Activated B cell treated with CpG ODN at 0.5 μM for 24 hours (primary cell): ENCODE data around the gene VSX2. TPM values are rescaled to one million over a fixed set of nuclear protein-coding genes. Genes with fewer than 3 reads are reported as not detected.

Source experiments
- ATAC-seq: fragments of 200-7000 bp; cut with Tn5 transposase; one replicate; pipeline ENCODE4 v1.10.0; 2021; ENCODE audit warnings: low read depth, mild to moderate bottlenecking, moderate library complexity
- CTCF ChIA-PET: fragments of 350-600 bp; sonication (Branson Sonifier 250); formaldehyde crosslinking; loops from one replicate; lab custom pipeline; 2021; ENCODE audit warnings: antibody characterized with exemption; lab: Charles Lee
- POLR2A ChIA-PET: fragments of 350-600 bp; sonication (Branson Sonifier 250); formaldehyde crosslinking; loops from one replicate; lab custom pipeline; 2021; ENCODE audit warnings: antibody characterized with exemption; lab: Charles Lee
- DNase-seq: peaks from one replicate; pipeline ENCODE4 v3.0.0; 2022
- H3K27ac Mint-ChIP-seq: one replicate; pipeline ENCODE4 v1.8.0; 2020; ENCODE audit warnings: mixed read lengths
- H3K27me3 Mint-ChIP-seq: one replicate; pipeline ENCODE4 v1.8.0; 2021; ENCODE audit warnings: mixed read lengths
- H3K36me3 Mint-ChIP-seq: one replicate; pipeline ENCODE4 v1.8.0; 2021; ENCODE audit warnings: low read depth, mixed read lengths
- H3K4me1 Mint-ChIP-seq: one replicate; pipeline ENCODE4 v1.8.0; 2021; ENCODE audit warnings: mixed read lengths
- H3K4me3 Mint-ChIP-seq: one replicate; pipeline ENCODE4 v1.8.0; 2020; ENCODE audit warnings: mild to moderate bottlenecking, mixed read lengths
- H3K9me3 Mint-ChIP-seq: one replicate; pipeline ENCODE4 v1.8.0; 2020; ENCODE audit warnings: mixed read lengths
- CTCF ChIP-seq: fragments of 200-600 bp; IDR thresholded peaks from one replicate; pipeline ENCODE4 v1.8.0; 2022; ENCODE audit warnings: antibody characterized with exemption, mild to moderate bottlenecking
- intact Hi-C: fragments of 100-400 bp; cut with micrococcal nuclease; formaldehyde crosslinking; loops from one replicate; pipeline ENCODE4 v1.15.1; 2024
- total RNA-seq: library from RNA; stranded (reverse); gene quantifications from 2 replicates; pipeline ENCODE4 v1.2.3, GENCODE V29; 2022

VSX2 gene
- not detected in 2 replicates for total RNA-seq

GRCh38 chr14:74238974-74239847 lies at the start of gene VSX2:
Gene VSX2, plus strand, starts transcription at chr14:74239449. Its CDS starts 113 bp downstream, at chr14:74239562.
- Mint-ChIP-seq H3K27me3 (peaks cover 63% of the 10 kb centered on the region), H3K4me1 (peaks cover 26% of the 10 kb centered on the region), H3K4me3 (peak within 1 kb of the TSS; percentile 68), H3K9me3 (no peaks in the 10 kb centered on the region), H3K27ac (no peak within 1 kb of the TSS), H3K36me3 (no peaks in the 10 kb centered on the region)
- ChIA-PET CTCF (no interaction called here), POLR2A (no interaction called here)
- ATAC-seq, result no peak
- DNase-seq, result no peak
- intact Hi-C loops, result no loop called here
- TF ChIP-seq CTCF, result no peak

GRCh38 chr14:74190927-74191575 lies 48.2 kb upstream of the VSX2 start:
- Mint-ChIP-seq H3K36me3 (peaks cover 6% of the 10 kb centered on the region), H3K4me3 (no peak overlapping the region), H3K4me1 (no peaks in the 10 kb centered on the region), H3K27ac (no peak overlapping the region), H3K9me3 (no peaks in the 10 kb centered on the region), H3K27me3 (no peaks in the 10 kb centered on the region)
- ChIA-PET CTCF (interaction anchor here (0.6 kb wide), 1 partner anchor 837 kb away, joined by 3 read pairs; no protein-coding TSS in a partner anchor), POLR2A (no interaction called here)
- DNase-seq, result no peak
- intact Hi-C loops, result no loop called here
- no peak for TF ChIP-seq CTCF
- ATAC-seq, result no peak

GRCh38 chr14:74194506-74195274 lies 44.6 kb upstream of the VSX2 start:
- intact Hi-C loops, result no loop called here
- ChIA-PET CTCF (no interaction called here), POLR2A (no interaction called here)
- no peaks in the 10 kb centered on the region for H3K4me1 Mint-ChIP-seq
- H3K27me3 Mint-ChIP-seq, result no peaks in the 10 kb centered on the region
- H3K9me3 Mint-ChIP-seq, result no peaks in the 10 kb centered on the region
- H3K36me3 Mint-ChIP-seq, result peaks cover 20% of the 10 kb centered on the region
- no peak for TF ChIP-seq CTCF
- DNase-seq (no peak), ATAC-seq (no peak)
- no peak overlapping the region for H3K4me3 Mint-ChIP-seq
- H3K27ac Mint-ChIP-seq, result no peak overlapping the region

GRCh38 chr14:74195623-74196022 lies 43.6 kb upstream of the VSX2 start:
- Mint-ChIP-seq H3K4me1 (no peaks in the 10 kb centered on the region), H3K4me3 (no peak overlapping the region), H3K36me3 (peaks cover 29% of the 10 kb centered on the region), H3K27me3 (no peaks in the 10 kb centered on the region), H3K27ac (no peak overlapping the region), H3K9me3 (no peaks in the 10 kb centered on the region)
- ChIA-PET POLR2A (no interaction called here), CTCF (no interaction called here)
- ATAC-seq, result no peak
- no peak for TF ChIP-seq CTCF
- intact Hi-C loops, result no loop called here
- DNase-seq, result no peak
